GM21367 (cell line): ENCODE results near the gene TMED6.

Experiments used
- ATAC-seq: cut with Tn5 transposase; IDR thresholded peaks from one replicate; pipeline ENCODE4 v1.9.1; 2021; ENCODE audit not compliant: unreplicated experiment

Gene TMED6

GRCh38 chr16:69351309-69352027 lies at the start of gene TMED6:
Gene TMED6 (minus strand): TSS chr16:69351786. CDS start chr16:69351753, 33 bp downstream.
- ATAC-seq, result no peak

GRCh38 chr16:69399361-69399760 lies 47.8 kb upstream of the TMED6 start:
- no peak for ATAC-seq

- ATAC-seq, result no peak
Observed at GRCh38 chr16:69397821-69398521, 46.4 kb upstream of the TMED6 start.

GRCh38 chr16:69396187-69397061 lies 44.8 kb upstream of the TMED6 start:
- no peak for ATAC-seq

- ATAC-seq, result no peak
Observed at GRCh38 chr16:69395859-69396186, 44.2 kb upstream of the TMED6 start.

GRCh38 chr16:69393898-69394849 lies 42.6 kb upstream of the TMED6 start:
- ATAC-seq, result no peak

GRCh38 chr16:69386596-69386995 lies 35.0 kb upstream of the TMED6 start:
- no peak for ATAC-seq

GRCh38 chr16:69384974-69385373 lies 33.4 kb upstream of the TMED6 start:
- ATAC-seq, result no peak

GRCh38 chr16:69382421-69382820 lies 30.8 kb upstream of the TMED6 start:
- no peak for ATAC-seq

- no peak for ATAC-seq
Observed at GRCh38 chr16:69381231-69381630, 29.6 kb upstream of the TMED6 start.

- no peak for ATAC-seq
Observed at GRCh38 chr16:69378760-69379159, 27.2 kb upstream of the TMED6 start.

- ATAC-seq, result no peak
Observed at GRCh38 chr16:69378036-69378435, 26.4 kb upstream of the TMED6 start.

GRCh38 chr16:69376393-69377059 lies 24.9 kb upstream of the TMED6 start:
- ATAC-seq, result no peak

GRCh38 chr16:69373019-69373418 lies 21.4 kb upstream of the TMED6 start:
- ATAC-seq, result no peak

- ATAC-seq, result no peak
Observed at GRCh38 chr16:69371564-69371963, 20.0 kb upstream of the TMED6 start.

GRCh38 chr16:69368866-69369265 lies 17.3 kb upstream of the TMED6 start:
- ATAC-seq, result no peak

- ATAC-seq, result no peak
Observed at GRCh38 chr16:69367980-69368379, 16.4 kb upstream of the TMED6 start.

GRCh38 chr16:69366431-69366830 lies 14.8 kb upstream of the TMED6 start:
- ATAC-seq, result no peak

GRCh38 chr16:69365901-69366300 lies 14.3 kb upstream of the TMED6 start:
- ATAC-seq, result no peak

- no peak for ATAC-seq
Observed at GRCh38 chr16:69364088-69364487, 12.5 kb upstream of the TMED6 start.
